Effector memory CD4-positive, alpha-beta T cell (primary cell): ENCODE data around the gene FRYL.

Experiments used
- DNase-seq, 3 donors: peaks; one replicate each; pipeline ENCODE4 v3.0.0-alpha.2; 2020
- H3K27ac ChIP-seq: 2 replicates; pipeline ENCODE4 v1.7.0; 2013; ENCODE audit warnings: mild to moderate bottlenecking, low read length, moderate library complexity; ENCODE audit not compliant: insufficient read depth, poor library complexity, severe bottlenecking
- H3K27me3 ChIP-seq: replicated peaks from 2 replicates; pipeline ENCODE4 v1.7.0; 2013; ENCODE audit warnings: mild to moderate bottlenecking, low read length; ENCODE audit not compliant: insufficient read depth, control insufficient read depth, poor library complexity, severe bottlenecking
- H3K36me3 ChIP-seq: 2 replicates; pipeline ENCODE4 v1.7.0; 2013; ENCODE audit warnings: mild to moderate bottlenecking, low read length, moderate library complexity; ENCODE audit not compliant: control insufficient read depth, insufficient read depth
- H3K4me1 ChIP-seq: 2 replicates; pipeline ENCODE4 v1.7.0; 2013; ENCODE audit warnings: low read length, mild to moderate bottlenecking; ENCODE audit not compliant: control insufficient read depth, insufficient read depth, poor library complexity, severe bottlenecking
- H3K4me3 ChIP-seq: 2 replicates; pipeline ENCODE4 v1.7.0; 2013; ENCODE audit warnings: low read length, low read depth, mild to moderate bottlenecking; ENCODE audit not compliant: insufficient read depth, poor library complexity, severe bottlenecking
- H3K9me3 ChIP-seq: 2 replicates; pipeline ENCODE4 v1.7.0; 2013; ENCODE audit warnings: mild to moderate bottlenecking, low read length, moderate library complexity; ENCODE audit not compliant: control insufficient read depth

FRYL gene

GRCh38 chr4:48670587-48670986 lies 109.5 kb downstream of the FRYL start:
- Histone ChIP-seq H3K9me3 (no peaks in the 10 kb centered on the region), H3K36me3 (no peaks in the 10 kb centered on the region), H3K4me3 (no peak overlapping the region), H3K27me3 (no peaks in the 10 kb centered on the region), H3K27ac (no peak overlapping the region), H3K4me1 (peaks cover 15% of the 10 kb centered on the region)
- DNase-seq: no peak

GRCh38 chr4:48669086-48669485 lies 111.0 kb downstream of the FRYL start:
- H3K4me3 ChIP-seq: no peak overlapping the region
- H3K27ac ChIP-seq: no peak overlapping the region
- no peaks in the 10 kb centered on the region for H3K27me3 ChIP-seq
- no peaks in the 10 kb centered on the region for H3K36me3 ChIP-seq
- no peak for DNase-seq
- H3K9me3 ChIP-seq: no peaks in the 10 kb centered on the region
- peaks cover 15% of the 10 kb centered on the region for H3K4me1 ChIP-seq

GRCh38 chr4:48668254-48669017 lies 111.6 kb downstream of the FRYL start:
- H3K27ac ChIP-seq: no peak overlapping the region
- no peak overlapping the region for H3K4me3 ChIP-seq

GRCh38 chr4:48667148-48667547 lies 112.9 kb downstream of the FRYL start:
- no peak overlapping the region for H3K4me3 ChIP-seq
- H3K4me1 ChIP-seq: peaks cover 15% of the 10 kb centered on the region
- no peaks in the 10 kb centered on the region for H3K36me3 ChIP-seq
- no peak for DNase-seq
- H3K27ac ChIP-seq: no peak overlapping the region
- no peaks in the 10 kb centered on the region for H3K9me3 ChIP-seq
- no peaks in the 10 kb centered on the region for H3K27me3 ChIP-seq

More at GRCh38 chr4:48668254-48669017, 111.6 kb downstream of the FRYL start:
- Histone ChIP-seq H3K9me3 (no peaks in the 10 kb centered on the region), H3K4me1 (peaks cover 15% of the 10 kb centered on the region), H3K27me3 (no peaks in the 10 kb centered on the region), H3K36me3 (no peaks in the 10 kb centered on the region)
- no peak for DNase-seq

- H3K4me3 ChIP-seq: no peak overlapping the region
- no peak overlapping the region for H3K27ac ChIP-seq
- no peaks in the 10 kb centered on the region for H3K27me3 ChIP-seq
- no peaks in the 10 kb centered on the region for H3K36me3 ChIP-seq
- H3K4me1 ChIP-seq: peaks cover 15% of the 10 kb centered on the region
- no peak for DNase-seq
- no peaks in the 10 kb centered on the region for H3K9me3 ChIP-seq
These were observed 114.4 kb downstream of the FRYL start for GRCh38 chr4:48665555-48666186.

- H3K27ac ChIP-seq: no peak overlapping the region
- H3K27me3 ChIP-seq: no peaks in the 10 kb centered on the region
- H3K4me1 ChIP-seq: peaks cover 15% of the 10 kb centered on the region
- no peak overlapping the region for H3K4me3 ChIP-seq
- no peaks in the 10 kb centered on the region for H3K9me3 ChIP-seq
- DNase-seq: no peak
- no peaks in the 10 kb centered on the region for H3K36me3 ChIP-seq
These were observed 115.1 kb downstream of the FRYL start for GRCh38 chr4:48664938-48665337.

GRCh38 chr4:48661391-48661790 lies 118.7 kb downstream of the FRYL start:
- DNase-seq: no peak
- H3K27me3 ChIP-seq: no peaks in the 10 kb centered on the region
- H3K36me3 ChIP-seq: no peaks in the 10 kb centered on the region
- no peaks in the 10 kb centered on the region for H3K9me3 ChIP-seq
- no peak overlapping the region for H3K27ac ChIP-seq
- peaks cover under 1% of the 10 kb centered on the region for H3K4me1 ChIP-seq
- H3K4me3 ChIP-seq: no peak overlapping the region

- DNase-seq: no peak
- Histone ChIP-seq H3K4me1 (no peaks in the 10 kb centered on the region), H3K27ac (no peak overlapping the region), H3K4me3 (no peak overlapping the region), H3K9me3 (no peaks in the 10 kb centered on the region), H3K36me3 (no peaks in the 10 kb centered on the region), H3K27me3 (no peaks in the 10 kb centered on the region)
These were observed 119.7 kb downstream of the FRYL start for GRCh38 chr4:48660347-48660746.

- Histone ChIP-seq H3K36me3 (no peaks in the 10 kb centered on the region), H3K27ac (peak overlapping the region; percentile 34), H3K4me3 (no peak overlapping the region), H3K27me3 (no peaks in the 10 kb centered on the region), H3K9me3 (no peaks in the 10 kb centered on the region), H3K4me1 (peaks cover 9% of the 10 kb centered on the region)
- DNase-seq: no peak
These were observed 125.9 kb downstream of the FRYL start for GRCh38 chr4:48654015-48654664.
